Middle frontal gyrus (tissue), 1 donor: ENCODE data around the gene POMT2.
"Not testable (repeated sequence)": the region's sequence is repeated elsewhere in the genome, so short reads cannot be mapped to it uniquely, and the experiment has no call there.

Experiments
- DNase-seq: peaks from one replicate; pipeline ENCODE4 v3.0.0-alpha.2; 2015; ENCODE audit warnings: low spot score; ENCODE audit errors: extremely low spot score

Gene POMT2

DNA sequence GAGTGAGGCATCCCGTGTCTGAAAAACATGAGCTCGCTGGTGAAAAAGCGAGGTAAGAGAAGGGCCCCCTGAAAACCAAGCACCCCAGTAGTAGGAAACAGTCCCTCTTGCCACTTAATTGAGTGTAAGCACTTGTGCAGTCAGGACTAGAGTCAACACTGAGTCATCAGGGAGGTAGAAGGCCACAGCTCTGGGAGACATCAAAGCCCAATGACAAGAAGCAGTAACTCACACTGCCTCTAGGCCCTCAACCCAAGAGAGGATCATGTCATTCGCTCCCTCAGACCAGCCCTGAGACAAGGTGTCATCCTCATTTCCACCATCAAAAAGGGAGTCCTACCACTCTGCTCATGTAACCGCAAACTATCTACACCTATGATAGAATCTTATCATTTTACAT, 17.8 kb downstream of the POMT2 start:
- no peak for DNase-seq

DNA sequence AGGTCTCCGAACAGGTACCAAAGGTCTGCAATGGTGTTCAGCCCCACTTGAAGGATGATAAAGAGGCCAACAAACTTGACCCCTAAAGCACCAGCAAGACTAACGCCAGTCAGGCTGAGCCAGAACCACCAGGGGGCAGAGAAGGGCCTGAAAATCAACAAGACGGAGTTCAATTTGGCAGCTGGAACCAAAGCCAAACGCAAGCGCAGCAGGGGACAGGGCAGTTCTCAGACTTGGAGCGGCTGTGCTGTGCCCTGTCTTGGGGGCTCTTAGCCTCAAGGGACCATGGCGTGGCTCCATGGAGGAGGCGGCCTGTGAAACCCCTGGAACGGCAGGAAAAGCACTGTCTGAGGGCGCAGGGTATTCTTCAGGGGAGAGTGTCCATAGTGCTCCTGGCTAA, 19.6 kb downstream of the POMT2 start:
- peak; percentile 76 for DNase-seq

- DNase-seq, result no peak
Observed at GRCh38 chr14:77299771-77300170, 20.9 kb downstream of the POMT2 start.

GRCh38 chr14:77296906-77297305, 23.8 kb downstream of the POMT2 start:
- no peak for DNase-seq

DNA sequence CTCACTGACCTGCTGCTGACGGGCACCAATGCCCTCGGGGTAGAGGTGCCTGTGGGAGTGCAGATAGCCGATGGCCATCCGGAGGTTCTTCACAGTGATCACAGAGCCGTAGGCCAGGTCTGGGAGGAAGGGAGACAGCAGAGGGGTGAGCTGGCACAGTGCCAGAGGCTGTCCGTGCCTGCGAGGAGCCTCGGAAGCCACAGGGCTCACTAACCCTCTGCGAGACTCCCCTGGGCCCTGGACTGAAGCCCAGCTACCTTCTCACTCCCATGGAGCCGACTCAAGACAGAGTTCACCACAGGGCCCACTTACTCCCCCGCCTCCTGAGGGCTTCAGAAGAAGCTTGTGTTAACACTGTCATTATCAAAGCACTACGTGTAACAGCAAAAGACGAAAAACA, 24.5 kb downstream of the POMT2 start:
- DNase-seq, result no peak

- DNase-seq, result no peak
Observed at GRCh38 chr14:77290705-77291104, 30.0 kb downstream of the POMT2 start.

- no peak for DNase-seq
Observed at GRCh38 chr14:77286576-77286975, 34.1 kb downstream of the POMT2 start.

DNA sequence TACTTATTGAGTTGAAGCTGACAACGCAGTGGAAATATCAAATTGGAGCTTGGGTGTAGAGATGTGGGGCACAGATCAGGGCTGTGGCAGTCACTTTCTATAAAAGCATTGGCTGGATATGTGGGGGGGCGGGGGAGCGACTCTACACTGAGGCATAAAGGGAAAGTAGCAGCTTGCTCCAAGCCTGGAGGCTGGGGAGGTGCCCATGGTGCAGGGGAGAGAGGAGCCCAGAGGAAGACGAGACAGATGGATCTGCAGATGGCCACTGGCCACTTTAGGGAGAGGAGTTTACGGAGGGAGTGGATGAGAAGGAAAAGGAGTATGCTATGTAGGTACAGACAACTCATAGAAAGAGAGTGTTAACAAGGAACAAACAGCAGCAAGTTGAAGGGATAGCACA, 36.2 kb downstream of the POMT2 start:
- DNase-seq, result peak; percentile 43

DNA sequence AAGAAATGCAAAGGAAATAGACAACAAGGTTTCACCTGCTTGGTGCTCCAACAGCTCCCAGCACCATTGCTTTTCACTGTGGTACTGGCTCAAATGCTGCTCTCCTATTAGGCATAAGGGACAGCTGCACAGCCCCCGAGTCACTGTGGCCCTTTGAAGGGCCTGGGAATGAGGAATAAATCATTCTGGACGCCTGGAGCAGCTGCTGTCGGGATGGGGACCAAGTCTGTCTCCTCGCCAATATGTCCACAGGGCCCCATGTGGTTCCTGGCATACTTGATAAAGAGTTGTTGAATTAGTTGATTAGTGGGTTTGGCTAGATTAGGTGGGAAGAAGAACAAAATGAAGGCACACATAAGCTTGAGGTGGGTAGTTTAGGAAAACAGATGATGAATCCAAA, 36.6 kb downstream of the POMT2 start:
- no peak for DNase-seq

DNA sequence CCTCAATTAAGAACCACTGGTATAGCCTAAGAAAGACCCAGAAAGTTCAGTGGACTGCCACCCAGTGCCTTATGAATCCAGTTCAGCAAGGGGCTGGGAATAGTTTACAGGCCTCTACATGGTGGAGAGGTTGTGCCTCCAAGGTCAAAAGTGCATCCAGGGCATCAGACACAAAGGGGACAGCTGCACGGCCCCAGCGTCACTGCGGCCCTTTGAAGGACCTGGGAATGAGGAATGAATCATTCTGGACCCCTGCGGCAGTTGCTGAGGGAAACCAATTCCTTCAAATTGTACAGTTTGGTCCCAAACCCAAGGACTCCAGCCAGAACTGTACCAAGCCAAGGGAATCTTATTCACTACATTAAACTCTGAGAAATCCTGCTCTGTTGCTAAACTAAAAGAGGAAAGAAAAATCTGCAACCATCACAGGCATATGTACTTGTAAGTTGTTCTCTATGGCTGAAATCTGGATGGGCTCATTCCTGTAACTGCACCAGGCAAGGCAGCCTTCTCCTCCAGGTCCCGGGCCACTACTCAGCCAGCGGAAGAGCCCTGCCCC, 38.8 kb downstream of the POMT2 start:
- DNase-seq, result no peak

DNA sequence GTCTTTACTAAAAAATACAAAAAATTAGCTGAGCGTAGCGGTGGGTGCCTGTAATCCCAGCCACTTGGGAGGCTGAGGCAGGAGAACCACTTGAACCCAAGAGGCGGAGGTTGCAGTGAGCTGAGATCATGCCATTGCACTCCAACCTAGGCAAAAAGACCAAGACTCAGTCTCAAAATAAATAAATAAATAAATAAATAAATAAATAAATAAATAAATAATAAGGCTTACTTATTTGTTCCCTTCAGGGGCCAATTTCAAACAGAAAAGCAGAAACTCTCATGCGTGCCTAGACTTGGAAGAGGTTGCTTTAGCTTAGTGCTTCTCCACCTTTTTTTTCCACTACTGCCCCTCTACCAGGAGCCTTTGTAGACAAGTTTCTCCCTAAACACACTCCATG, 39.8 kb downstream of the POMT2 start:
- not testable (repeated sequence) for DNase-seq

- no peak for DNase-seq
Observed at GRCh38 chr14:77279719-77280118, 41.0 kb downstream of the POMT2 start.

- DNase-seq, result no peak
Observed at GRCh38 chr14:77278461-77279230, 42.0 kb downstream of the POMT2 start.

- DNase-seq, result no peak
Observed at GRCh38 chr14:77276959-77277358, 43.7 kb downstream of the POMT2 start.

DNA sequence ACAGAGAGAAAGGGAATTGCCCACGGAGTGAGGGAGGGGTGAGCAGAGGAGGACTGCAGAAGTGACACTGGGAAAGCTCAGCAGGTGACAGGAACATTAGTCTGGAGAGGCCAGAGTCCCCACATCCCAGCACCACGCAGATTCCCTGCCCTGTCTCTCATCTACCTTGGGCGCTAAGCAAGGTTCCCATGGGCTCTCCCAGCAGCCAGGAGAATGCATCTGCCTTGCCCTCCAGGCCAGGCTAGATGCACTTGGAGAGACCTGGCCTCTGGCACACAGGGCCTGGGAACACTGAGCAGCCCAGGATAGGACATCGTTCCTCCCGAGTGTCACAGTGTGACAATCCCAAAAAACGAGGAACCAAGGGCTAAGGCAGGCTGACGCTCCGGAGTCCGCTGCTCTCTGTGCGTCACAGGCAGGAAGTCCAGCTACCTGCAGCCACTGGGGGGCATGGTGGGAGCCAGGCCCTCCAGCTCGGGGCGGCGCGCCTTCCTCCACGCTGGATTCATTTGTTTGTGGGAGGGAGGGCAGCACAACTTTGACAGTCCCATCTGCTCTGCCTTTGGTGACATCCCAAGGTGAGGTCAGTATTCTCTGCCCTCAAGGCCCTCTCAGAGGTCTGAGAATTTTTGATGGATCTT, 44.3 kb downstream of the POMT2 start:
- no peak for DNase-seq

DNA sequence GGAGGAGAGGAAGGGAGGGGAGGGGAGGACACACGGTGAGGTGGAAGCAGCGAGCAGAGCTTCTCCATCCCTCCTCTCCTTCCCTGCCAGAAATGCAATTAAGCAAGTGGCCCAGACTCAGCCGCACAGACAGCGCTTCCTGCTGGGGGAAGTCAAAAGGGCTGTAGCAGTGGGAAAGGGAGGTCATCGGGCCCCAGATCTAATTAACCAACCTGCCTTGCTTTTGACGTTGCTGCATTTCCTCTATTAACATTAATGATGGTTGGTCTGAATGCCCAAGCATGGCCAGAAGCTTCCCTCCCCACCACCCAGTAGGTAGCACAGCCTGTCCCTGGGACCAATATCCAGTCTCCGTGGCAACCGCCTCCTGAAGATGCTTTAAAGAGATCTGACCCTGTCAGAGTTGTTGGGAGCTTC, 45.1 kb downstream of the POMT2 start:
- no peak for DNase-seq

- DNase-seq, result no peak
Observed at GRCh38 chr14:77275041-77275580, 45.6 kb downstream of the POMT2 start.

GRCh38 chr14:77273796-77274195, 46.9 kb downstream of the POMT2 start:
- no peak for DNase-seq

- DNase-seq, result no peak
Observed at GRCh38 chr14:77272261-77272660, 48.4 kb downstream of the POMT2 start.

- no peak for DNase-seq
Observed at GRCh38 chr14:77271113-77271710, 49.5 kb downstream of the POMT2 start, which contains the start of gene NGB. Gene NGB, minus strand, starts transcription at chr14:77271206. Its CDS starts 269 bp downstream, at chr14:77270937.

- no peak for DNase-seq
Observed at GRCh38 chr14:77270361-77271112, 50.1 kb downstream of the POMT2 start.
